ENCODE measurements around the gene FGFBP3. TPM values are rescaled to one million over a fixed set of nuclear protein-coding genes. Genes with fewer than 3 reads are reported as not detected.

The FGFBP3 gene
- total RNA-seq, 3 donors from 2014 or later: 0.59 to 1.1 (median 0.66) TPM

- no peaks in the 10 kb centered on the region for H3K4me1 ChIP-seq
- intact Hi-C loops (cut with DNase I; ENCODE audit: low total_unique reads): no loop called here
- DNase-seq (ENCODE audit: low spot score in 2 of 2): no peak
- H3K27ac ChIP-seq: no peak overlapping the region
- no peak for TF ChIP-seq POLR2A (IDR thresholded peaks at IDR 0.05)
- TF ChIP-seq POLR2AphosphoS5 (IDR thresholded peaks at IDR 0.05): no peak
- TF ChIP-seq CTCF (IDR thresholded peaks at IDR 0.05): no peak
- peaks cover 3% of the 10 kb centered on the region for H3K36me3 ChIP-seq
- H3K9me3 ChIP-seq: no peaks in the 10 kb centered on the region
- H3K4me3 ChIP-seq: no peak overlapping the region
- no peaks in the 10 kb centered on the region for H3K27me3 ChIP-seq
Measured at GRCh38 chr10:91856637-91857036, 52.6 kb downstream of the FGFBP3 start.

Other genes starting within 250 kb of the FGFBP3 start
- 10 to 100 TPM; 48.2 to 65.4 (median 50.8) TPM for gene TNKS2, start 111.1 kb downstream of the FGFBP3 start, total RNA-seq
- 100 to 1,000 TPM in 1 of 3 donors, 10 to 100 TPM in 2; 51.2 to 105 (median 64.2) TPM for gene BTAF1, start 14.3 kb upstream of the FGFBP3 start, total RNA-seq